ENCODE results near the gene C1QL1. TPM values are rescaled to one million over a fixed set of nuclear protein-coding genes. Genes with fewer than 3 reads are reported as not detected.
A peak's percentile ranks its signal among the peaks of the same experiment; 100 is the strongest.

C1QL1 gene
- total RNA-seq, 1 donor from 2014 or later: 6.0 TPM

GRCh38 chr17:44920565-44920940 lies 47.5 kb downstream of the C1QL1 start:
- ATAC-seq (peak; percentile 8), DNase-seq (ENCODE audit: low spot score) (peak; percentile 53)
- intact Hi-C loops (cut with DNase I): loop anchor here (2.0 kb wide), 1 partner anchor 100 kb away; no protein-coding TSS in a partner anchor

- intact Hi-C loops (cut with DNase I): loop anchor here (2.0 to 10.0 kb wide), 2 partner anchors 101 to 215 kb away; partner anchors contain the start of genes ACBD4 and PLCD3
- ATAC-seq: peak; percentile 95
- peak; percentile 85 for DNase-seq (ENCODE audit: low spot score)
Observed at GRCh38 chr17:44919885-44920564, 48.1 kb downstream of the C1QL1 start.

- no peak for ATAC-seq
Observed at GRCh38 chr17:44919411-44919810, 48.7 kb downstream of the C1QL1 start.

GRCh38 chr17:44918006-44918405 lies 50.1 kb downstream of the C1QL1 start:
- intact Hi-C loops (cut with DNase I): loop anchor here (10.0 kb wide), 1 partner anchor 217 kb away; the partner anchor contains the start of genes ACBD4 and PLCD3
- no peak for ATAC-seq
- no peak for DNase-seq (ENCODE audit: low spot score)

More at GRCh38 chr17:44919411-44919810, 48.7 kb downstream of the C1QL1 start:
- intact Hi-C loops (cut with DNase I): loop anchor here (10.0 kb wide), 1 partner anchor 215 kb away; the partner anchor contains the start of genes ACBD4 and PLCD3
- DNase-seq (ENCODE audit: low spot score): no peak

- no peak for DNase-seq (ENCODE audit: low spot score)
- intact Hi-C loops (cut with DNase I): loop anchor here (10.0 kb wide), 1 partner anchor 217 kb away; the partner anchor contains the start of genes ACBD4 and PLCD3
- no peak for ATAC-seq
Observed at GRCh38 chr17:44917456-44917855, 50.6 kb downstream of the C1QL1 start.

GRCh38 chr17:44916781-44917241 lies 51.3 kb downstream of the C1QL1 start:
- ATAC-seq (peak; percentile 7), DNase-seq (ENCODE audit: low spot score) (peak; percentile 79)
- intact Hi-C loops (cut with DNase I): loop anchor here (10.0 kb wide), 1 partner anchor 218 kb away; the partner anchor contains the start of genes ACBD4 and PLCD3

GRCh38 chr17:44915862-44916780 lies 52.0 kb downstream of the C1QL1 start:
- intact Hi-C loops (cut with DNase I): loop anchor here (10.0 kb wide), 1 partner anchor 219 kb away; the partner anchor contains the start of genes ACBD4 and PLCD3
- ATAC-seq (no peak), DNase-seq (ENCODE audit: low spot score) (peak; percentile 43)

- intact Hi-C loops (cut with DNase I): loop anchor here (10.0 kb wide), 1 partner anchor 219 kb away; the partner anchor contains the start of genes ACBD4 and PLCD3
- DNase-seq (ENCODE audit: low spot score): peak; percentile 58
- ATAC-seq: no peak
Observed at GRCh38 chr17:44915321-44915726, 52.8 kb downstream of the C1QL1 start, which contains the start of gene GFAP. Gene GFAP, minus strand, starts transcription at chr17:44915500. Its CDS starts 14 bp downstream, at chr17:44915486.

- peak; percentile 47 for DNase-seq (ENCODE audit: low spot score)
- intact Hi-C loops (cut with DNase I): loop anchor here (10.0 kb wide), 1 partner anchor 220 kb away; the partner anchor contains the start of genes ACBD4 and PLCD3
- no peak for ATAC-seq
Observed at GRCh38 chr17:44914698-44915271, 53.3 kb downstream of the C1QL1 start.

GRCh38 chr17:44914148-44914547 lies 54.0 kb downstream of the C1QL1 start:
- DNase-seq (ENCODE audit: low spot score): no peak
- ATAC-seq: no peak
- intact Hi-C loops (cut with DNase I): loop anchor here (10.0 kb wide), 1 partner anchor 221 kb away; the partner anchor contains the start of genes ACBD4 and PLCD3

- DNase-seq (ENCODE audit: low spot score): no peak
Observed at GRCh38 chr17:44913676-44914075, 54.4 kb downstream of the C1QL1 start.

GRCh38 chr17:44912763-44913544 lies 55.1 kb downstream of the C1QL1 start:
- intact Hi-C loops (cut with DNase I): loop anchor here (10.0 kb wide), 1 partner anchor 222 kb away; the partner anchor contains the start of genes ACBD4 and PLCD3
- no peak for DNase-seq (ENCODE audit: low spot score)
- ATAC-seq: no peak

More at GRCh38 chr17:44913676-44914075, 54.4 kb downstream of the C1QL1 start:
- no peak for ATAC-seq
- intact Hi-C loops (cut with DNase I): loop anchor here (10.0 kb wide), 1 partner anchor 221 kb away; the partner anchor contains the start of genes ACBD4 and PLCD3

- DNase-seq (ENCODE audit: low spot score) (no peak), ATAC-seq (peak; percentile 46)
- intact Hi-C loops (cut with DNase I): loop anchor here (10.0 kb wide), 1 partner anchor 223 kb away; the partner anchor contains the start of genes ACBD4 and PLCD3
Observed at GRCh38 chr17:44911133-44912001, 56.7 kb downstream of the C1QL1 start.

GRCh38 chr17:44910231-44911106 lies 57.6 kb downstream of the C1QL1 start:
- DNase-seq (ENCODE audit: low spot score) (no peak), ATAC-seq (no peak)
- intact Hi-C loops (cut with DNase I): loop anchor here (10.0 kb wide), 1 partner anchor 224 kb away; the partner anchor contains the start of genes ACBD4 and PLCD3
